Sigmoid colon (tissue), 3 donors: ENCODE data around the gene TOGARAM2.

Experiments
- CTCF ChIP-seq, 4 experiments: fragments of 450-650 bp in 3 of 4; fragments of 200-600 bp in 1 of 4; IDR thresholded peaks; one replicate each; pipeline ENCODE4 v1.5.1; 2016 to 2019; ENCODE audit warnings: antibody characterized with exemption in 4 of 4, mild to moderate bottlenecking in 3 of 4, moderate library complexity in 2 of 4
- POLR2A ChIP-seq, 2 donors: fragments of 450-650 bp; IDR thresholded peaks; one replicate each; pipeline ENCODE4 v1.6.1; 2016; ENCODE audit warnings: antibody characterized with exemption in 2 of 2, mild to moderate bottlenecking in 2 of 2, moderate library complexity in 2 of 2

- no peak for TF ChIP-seq CTCF (IDR thresholded peaks at IDR 0.05)
- TF ChIP-seq POLR2A (IDR thresholded peaks at IDR 0.05), result no peak
Measured at GRCh38 chr2:29032189-29032588, 51.1 kb downstream of the TOGARAM2 start.
